Measurements from ENCODE around the gene TVP23A. TPM values are rescaled to one million over a fixed set of nuclear protein-coding genes. Genes with fewer than 3 reads are reported as not detected.

The TVP23A gene
- polyA plus RNA-seq, 3 donors, result 0.06 to 0.17 (median 0.08) TPM

- H3K9me3 ChIP-seq (replicated peaks in 1 of 2; ENCODE audit: control insufficient read depth in 1 of 2, insufficient read depth in 1 of 2, low read length in 2 of 2), result no peaks in the 10 kb centered on the region
- intact Hi-C loops (cut with micrococcal nuclease), result loop anchor here in 1 of 2 donors (5.0 kb wide), 1 partner anchor 63 kb away; no protein-coding TSS in a partner anchor
- no peak overlapping the region for H2AFZ ChIP-seq (ENCODE audit: insufficient read depth, low read depth, low read length, poor library complexity, severe bottlenecking)
- no peaks in the 10 kb centered on the region for H3K79me2 ChIP-seq (ENCODE audit: insufficient read depth, low read length)
- Mint-ChIP-seq H3K4me1 (peaks cover 54% of the 10 kb centered on the region), H3K27me3 (ENCODE audit: low read depth in 3 of 3) (no peaks in the 10 kb centered on the region), H3K36me3 (peaks cover 0 to 7% of the 10 kb centered on the region in 2 donors), H3K27ac (peak overlapping the region in 3 of 7 donors; percentile 10 to 59 (median 27)), H3K9me3 (no peaks in the 10 kb centered on the region), H3K4me3 (no peak overlapping the region)
- no peak for DNase-seq
- no peak overlapping the region for H3K27ac ChIP-seq (ENCODE audit: low read depth in 1 of 2, low read length in 2 of 2)
- no peak overlapping the region for H3K4me3 ChIP-seq (replicated peaks in 1 of 3; ENCODE audit: low read depth in 2 of 3, low read length in 3 of 3)
- peaks cover 47 to 49% of the 10 kb centered on the region in 2 donors for H3K4me1 ChIP-seq (ENCODE audit: control insufficient read depth in 1 of 2, insufficient read depth in 2 of 2, low read length in 2 of 2)
- no peaks in the 10 kb centered on the region for H3K36me3 ChIP-seq (replicated peaks in 1 of 2; ENCODE audit: control insufficient read depth in 1 of 2, insufficient read depth in 2 of 2, low read length in 2 of 2)
- TF ChIP-seq CTCF (IDR thresholded peaks at IDR 0.05), result no peak
- H3K4me2 ChIP-seq (replicated peaks; ENCODE audit: extremely low read depth, low read length, poor library complexity, severe bottlenecking), result no peak overlapping the region
- WGBS (ENCODE audit: insufficient coverage), result 100% methylated on average over 1 of the region's 3 CpGs
- no peaks in the 10 kb centered on the region for H3K27me3 ChIP-seq (ENCODE audit: control insufficient read depth in 2 of 2, insufficient read depth in 2 of 2, low read length in 2 of 2)
- no peak overlapping the region for H3K9ac ChIP-seq (ENCODE audit: insufficient read depth, low read length, poor library complexity, severe bottlenecking)
- H4K20me1 ChIP-seq (ENCODE audit: insufficient read depth, low read length), result no peaks in the 10 kb centered on the region
Measured at GRCh38 chr16:10808850-10809249, 9.7 kb downstream of the TVP23A start.

- no CpG with 5 or more reads among the region's 3 CpGs for WGBS (ENCODE audit: insufficient coverage)
- H3K27me3 ChIP-seq (ENCODE audit: control insufficient read depth in 2 of 2, insufficient read depth in 2 of 2, low read length in 2 of 2), result no peaks in the 10 kb centered on the region
- no peak for TF ChIP-seq CTCF (IDR thresholded peaks at IDR 0.05)
- Mint-ChIP-seq H3K9me3 (no peaks in the 10 kb centered on the region), H3K27ac (peak overlapping the region in 3 of 7 donors; percentile 10 to 78 (median 27)), H3K4me3 (no peak overlapping the region), H3K36me3 (peaks cover 0 to 6% of the 10 kb centered on the region in 2 donors), H3K4me1 (peaks cover 53% of the 10 kb centered on the region), H3K27me3 (ENCODE audit: low read depth in 3 of 3) (no peaks in the 10 kb centered on the region)
- H3K36me3 ChIP-seq (replicated peaks in 1 of 2; ENCODE audit: control insufficient read depth in 1 of 2, insufficient read depth in 2 of 2, low read length in 2 of 2), result no peaks in the 10 kb centered on the region
- H3K9ac ChIP-seq (ENCODE audit: insufficient read depth, low read length, poor library complexity, severe bottlenecking), result no peak overlapping the region
- intact Hi-C loops (cut with micrococcal nuclease), result loop anchor here in 1 of 2 donors (5.0 kb wide), 1 partner anchor 64 kb away; no protein-coding TSS in a partner anchor
- H3K27ac ChIP-seq (ENCODE audit: low read depth in 1 of 2, low read length in 2 of 2), result no peak overlapping the region
- H3K9me3 ChIP-seq (replicated peaks in 1 of 2; ENCODE audit: control insufficient read depth in 1 of 2, insufficient read depth in 1 of 2, low read length in 2 of 2), result no peaks in the 10 kb centered on the region
- no peak for DNase-seq
- no peaks in the 10 kb centered on the region for H4K20me1 ChIP-seq (ENCODE audit: insufficient read depth, low read length)
- peaks cover 47 to 49% of the 10 kb centered on the region in 2 donors for H3K4me1 ChIP-seq (ENCODE audit: control insufficient read depth in 1 of 2, insufficient read depth in 2 of 2, low read length in 2 of 2)
- no peak overlapping the region for H3K4me2 ChIP-seq (replicated peaks; ENCODE audit: extremely low read depth, low read length, poor library complexity, severe bottlenecking)
- H3K4me3 ChIP-seq (replicated peaks in 1 of 3; ENCODE audit: low read depth in 2 of 3, low read length in 3 of 3), result no peak overlapping the region
- H3K79me2 ChIP-seq (ENCODE audit: insufficient read depth, low read length), result no peaks in the 10 kb centered on the region
- H2AFZ ChIP-seq (ENCODE audit: insufficient read depth, low read depth, low read length, poor library complexity, severe bottlenecking), result no peak overlapping the region
Measured at GRCh38 chr16:10808218-10808617, 10.4 kb downstream of the TVP23A start.
